ENCODE measurements around the gene TIMMDC1.

DNA sequence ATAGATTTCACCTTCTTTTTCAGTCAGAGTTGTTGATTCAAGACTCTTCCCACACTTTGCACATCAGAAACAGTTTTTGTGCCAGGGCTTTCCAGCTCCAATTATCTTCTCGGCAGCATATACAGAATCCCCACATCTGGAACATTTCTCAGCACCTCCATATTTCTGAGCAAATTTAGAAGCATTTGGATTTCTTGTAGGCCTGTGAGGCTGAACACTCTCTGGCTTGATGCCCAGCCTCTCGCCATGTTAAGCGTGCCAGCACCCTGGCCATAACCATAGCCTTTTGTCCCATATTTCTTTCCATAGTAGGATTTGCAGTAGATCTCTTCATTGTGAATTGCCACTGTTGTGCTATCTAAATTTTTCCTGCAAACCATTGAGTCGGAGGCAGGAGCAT is 32.8 kb downstream of the TIMMDC1 start:
- TF ChIP-seq, protein P1, sequence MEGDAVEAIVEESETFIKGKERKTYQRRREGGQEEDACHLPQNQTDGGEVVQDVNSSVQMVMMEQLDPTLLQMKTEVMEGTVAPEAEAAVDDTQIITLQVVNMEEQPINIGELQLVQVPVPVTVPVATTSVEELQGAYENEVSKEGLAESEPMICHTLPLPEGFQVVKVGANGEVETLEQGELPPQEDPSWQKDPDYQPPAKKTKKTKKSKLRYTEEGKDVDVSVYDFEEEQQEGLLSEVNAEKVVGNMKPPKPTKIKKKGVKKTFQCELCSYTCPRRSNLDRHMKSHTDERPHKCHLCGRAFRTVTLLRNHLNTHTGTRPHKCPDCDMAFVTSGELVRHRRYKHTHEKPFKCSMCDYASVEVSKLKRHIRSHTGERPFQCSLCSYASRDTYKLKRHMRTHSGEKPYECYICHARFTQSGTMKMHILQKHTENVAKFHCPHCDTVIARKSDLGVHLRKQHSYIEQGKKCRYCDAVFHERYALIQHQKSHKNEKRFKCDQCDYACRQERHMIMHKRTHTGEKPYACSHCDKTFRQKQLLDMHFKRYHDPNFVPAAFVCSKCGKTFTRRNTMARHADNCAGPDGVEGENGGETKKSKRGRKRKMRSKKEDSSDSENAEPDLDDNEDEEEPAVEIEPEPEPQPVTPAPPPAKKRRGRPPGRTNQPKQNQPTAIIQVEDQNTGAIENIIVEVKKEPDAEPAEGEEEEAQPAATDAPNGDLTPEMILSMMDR (IDR thresholded peaks at IDR 0.05): no peak
- TF ChIP-seq EZH2 (IDR thresholded peaks at IDR 0.05): no peak
- TF ChIP-seq EZH2phosphoT487 (IDR thresholded peaks at IDR 0.05): no peak

Measured in neural progenitor cell (in vitro differentiated cells).